Muscle of leg (tissue), 11 donors: ENCODE measurements around the gene EPN3. TPM values are rescaled to one million over a fixed set of nuclear protein-coding genes. Genes with fewer than 3 reads are reported as not detected.

ENCODE experiments used
- DNase-seq: peaks from one replicate; pipeline ENCODE4 v3.0.0; 2013
- H3K27ac ChIP-seq: one replicate; pipeline ENCODE4 v1.5.1; 2013; ENCODE audit warnings: mild to moderate bottlenecking, low read length, control low read depth
- H3K27me3 ChIP-seq: one replicate; pipeline ENCODE4 v1.6.1; 2013; ENCODE audit warnings: low read length; ENCODE audit not compliant: control insufficient read depth, insufficient read depth
- H3K36me3 ChIP-seq: one replicate; pipeline ENCODE4 v1.6.1; 2013; ENCODE audit warnings: low read length; ENCODE audit not compliant: control insufficient read depth, insufficient read depth
- H3K4me1 ChIP-seq: one replicate; pipeline ENCODE4 v1.6.1; 2013; ENCODE audit warnings: low read length; ENCODE audit not compliant: control insufficient read depth, insufficient read depth
- H3K4me3 ChIP-seq: one replicate; pipeline ENCODE4 v1.5.1; 2013; ENCODE audit warnings: low read length, control low read depth
- H3K9me3 ChIP-seq: replicated peaks from 2 replicates; pipeline ENCODE4 v1.6.1; 2013; ENCODE audit warnings: low read depth, low read length; ENCODE audit not compliant: control insufficient read depth
- WGBS: methylation state at CpG from one replicate; pipeline ENCODE4 v1.1.5; 2013; ENCODE audit warnings: missing lambda C conversion rate; ENCODE audit not compliant: insufficient coverage; 5-methylcytosine and 5-hydroxymethylcytosine counted together
- polyA plus RNA-seq, 8 donors: library from polyadenylated mRNA; unstranded; fragments of 120-200 nt; gene quantifications; one replicate each; pipeline versions ENCODE4 v1.2.1 to v1.2.3, GENCODE V29; 2013; ENCODE audit warnings: inconsistent platforms in 1 of 8, low replicate concordance in 1 of 8; ENCODE audit not compliant: insufficient read length in 8 of 8, insufficient read depth in 1 of 8
- total RNA-seq: library from RNA; stranded (reverse); fragments of 120-200 nt; gene quantifications from one replicate; pipeline ENCODE4 v1.2.4, GENCODE V29; 2013

Gene EPN3
- total and polyA plus RNA-seq, 9 donors: 0.18 to 3.0 (median 1.0) TPM

GRCh38 chr17:50548831-50549230 lies 16.3 kb downstream of the EPN3 start:
- DNase-seq: no peak
- peaks cover 2% of the 10 kb centered on the region for H3K27me3 ChIP-seq
- peaks cover 15% of the 10 kb centered on the region for H3K36me3 ChIP-seq
- no peak overlapping the region for H3K27ac ChIP-seq
- WGBS: 84% methylated on average over 13 of the region's 18 CpGs
- H3K4me3 ChIP-seq: no peak overlapping the region
- H3K9me3 ChIP-seq: no peaks in the 10 kb centered on the region
- peaks cover 37% of the 10 kb centered on the region for H3K4me1 ChIP-seq

- H3K4me1 ChIP-seq: peaks cover 37% of the 10 kb centered on the region
- H3K27ac ChIP-seq: no peak overlapping the region
- peaks cover 2% of the 10 kb centered on the region for H3K27me3 ChIP-seq
- no peak overlapping the region for H3K4me3 ChIP-seq
- H3K36me3 ChIP-seq: peaks cover 16% of the 10 kb centered on the region
- H3K9me3 ChIP-seq: no peaks in the 10 kb centered on the region
- 77% methylated on average over 19 of the region's 19 CpGs for WGBS
- DNase-seq: peak; percentile 46
Observed at GRCh38 chr17:50549256-50549941, 16.9 kb downstream of the EPN3 start.

DNA sequence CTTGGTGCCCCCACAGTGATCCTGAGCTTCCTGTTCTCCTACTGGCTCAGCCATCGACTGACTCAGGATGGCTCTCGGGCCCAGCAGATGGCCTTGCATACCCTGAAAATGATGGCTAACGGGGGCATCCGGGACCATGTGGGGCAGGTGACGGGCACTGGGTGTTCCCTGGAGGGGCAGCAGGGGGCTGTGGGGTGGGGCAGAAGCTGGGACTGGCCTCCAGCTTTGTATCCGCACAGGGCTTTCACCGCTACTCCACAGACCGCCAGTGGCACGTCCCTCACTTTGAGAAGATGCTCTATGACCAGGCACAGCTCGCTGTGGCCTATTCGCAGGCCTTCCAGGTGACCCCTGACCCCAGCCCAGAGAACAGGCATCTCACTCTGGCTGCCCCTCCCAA lies 17.4 kb downstream of the EPN3 start:
- Histone ChIP-seq H3K36me3 (peaks cover 21% of the 10 kb centered on the region), H3K9me3 (no peaks in the 10 kb centered on the region), H3K27ac (no peak overlapping the region), H3K4me1 (peaks cover 37% of the 10 kb centered on the region), H3K27me3 (peaks cover 2% of the 10 kb centered on the region), H3K4me3 (no peak overlapping the region)
- no peak for DNase-seq
- WGBS: 78% methylated on average over 9 of the region's 11 CpGs

DNA sequence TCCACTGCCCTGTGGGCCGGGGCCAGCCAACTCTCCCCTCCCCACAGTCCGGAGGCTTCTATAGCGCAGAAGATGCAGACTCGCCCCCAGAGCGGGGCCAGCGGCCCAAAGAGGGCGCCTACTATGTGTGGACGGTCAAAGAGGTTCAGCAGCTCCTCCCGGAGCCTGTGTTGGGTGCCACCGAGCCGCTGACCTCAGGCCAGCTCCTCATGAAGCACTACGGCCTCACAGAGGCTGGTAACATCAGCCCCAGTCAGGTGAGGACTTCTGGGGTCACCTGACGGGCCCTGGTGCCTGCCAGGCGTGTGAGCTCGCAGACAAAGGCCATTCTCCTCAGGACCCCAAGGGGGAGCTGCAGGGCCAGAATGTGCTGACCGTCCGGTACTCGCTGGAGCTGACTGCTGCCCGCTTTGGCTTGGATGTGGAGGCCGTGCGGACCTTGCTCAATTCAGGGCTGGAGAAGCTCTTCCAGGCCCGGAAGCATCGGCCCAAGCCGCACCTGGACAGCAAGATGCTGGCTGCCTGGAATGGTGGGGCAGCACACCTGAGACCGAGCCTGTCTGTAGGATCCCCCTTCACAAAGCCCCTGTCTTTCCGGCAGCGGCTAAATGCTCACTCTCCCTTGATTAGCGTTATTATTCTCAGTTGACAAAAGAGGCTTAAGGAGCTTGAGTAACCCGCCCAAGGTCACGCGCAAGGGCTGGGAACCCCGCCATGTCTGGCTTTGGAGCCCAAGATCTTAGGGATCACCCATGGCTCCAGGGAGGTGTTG lies 18.3 kb downstream of the EPN3 start:
- WGBS: 40% methylated on average over 26 of the region's 32 CpGs
- Histone ChIP-seq H3K9me3 (no peaks in the 10 kb centered on the region), H3K27me3 (peaks cover under 1% of the 10 kb centered on the region), H3K36me3 (peaks cover 29% of the 10 kb centered on the region), H3K4me3 (no peak overlapping the region), H3K27ac (no peak overlapping the region), H3K4me1 (peaks cover 43% of the 10 kb centered on the region)
- peak; percentile 94 for DNase-seq

- H3K27ac ChIP-seq: no peak overlapping the region
- no peaks in the 10 kb centered on the region for H3K9me3 ChIP-seq
- no peak for DNase-seq
- no CpG with 5 or more reads among the region's 8 CpGs for WGBS
- H3K4me1 ChIP-seq: peaks cover 48% of the 10 kb centered on the region
- peaks cover 4% of the 10 kb centered on the region for H3K27me3 ChIP-seq
- peaks cover 30% of the 10 kb centered on the region for H3K36me3 ChIP-seq
- H3K4me3 ChIP-seq: no peak overlapping the region
Observed at GRCh38 chr17:50551433-50551815, 18.9 kb downstream of the EPN3 start.

- Histone ChIP-seq H3K9me3 (no peaks in the 10 kb centered on the region), H3K36me3 (peaks cover 30% of the 10 kb centered on the region), H3K27ac (no peak overlapping the region), H3K27me3 (peaks cover 6% of the 10 kb centered on the region), H3K4me1 (peaks cover 49% of the 10 kb centered on the region), H3K4me3 (no peak overlapping the region)
- 94% methylated on average over 8 of the region's 12 CpGs for WGBS
- DNase-seq: no peak
Observed at GRCh38 chr17:50551884-50552283, 19.3 kb downstream of the EPN3 start.

GRCh38 chr17:50554201-50554600 lies 21.7 kb downstream of the EPN3 start:
- H3K36me3 ChIP-seq: peaks cover 28% of the 10 kb centered on the region
- peaks cover 47% of the 10 kb centered on the region for H3K4me1 ChIP-seq
- peaks cover 28% of the 10 kb centered on the region for H3K27me3 ChIP-seq
- H3K9me3 ChIP-seq: no peaks in the 10 kb centered on the region
- WGBS: 86% methylated on average over 10 of the region's 17 CpGs
- no peak overlapping the region for H3K27ac ChIP-seq
- no peak overlapping the region for H3K4me3 ChIP-seq
- no peak for DNase-seq

- Histone ChIP-seq H3K36me3 (peaks cover 16% of the 10 kb centered on the region), H3K4me1 (peaks cover 51% of the 10 kb centered on the region), H3K27ac (peak overlapping the region; percentile 5), H3K4me3 (no peak overlapping the region), H3K9me3 (no peaks in the 10 kb centered on the region), H3K27me3 (peaks cover 49% of the 10 kb centered on the region)
- DNase-seq: peak; percentile 87
- WGBS: 20% methylated on average over 3 of the region's 5 CpGs
Observed at GRCh38 chr17:50556803-50557202, 24.3 kb downstream of the EPN3 start.

DNA sequence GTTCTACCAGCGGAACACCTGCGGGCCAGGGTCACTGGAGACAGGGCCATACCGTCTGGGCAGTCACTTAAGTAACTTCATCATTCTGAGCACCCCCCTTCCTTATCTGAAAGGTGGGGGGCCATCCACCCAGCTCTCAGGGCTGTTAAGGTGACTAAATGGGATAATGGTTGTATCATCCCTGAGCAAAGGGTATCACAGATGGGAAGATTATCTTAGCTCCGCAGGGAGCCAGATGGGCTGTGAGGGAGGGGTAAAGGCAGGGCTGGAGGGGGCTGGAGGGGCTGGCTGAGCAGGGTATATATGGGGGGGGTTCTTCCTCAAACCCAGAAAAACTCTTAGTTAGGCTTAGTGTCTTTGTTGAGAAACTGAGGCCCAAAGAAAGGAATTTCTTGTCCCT lies 25.1 kb downstream of the EPN3 start:
- H3K4me3 ChIP-seq: no peak overlapping the region
- H3K4me1 ChIP-seq: peaks cover 58% of the 10 kb centered on the region
- DNase-seq: no peak
- WGBS: 100% methylated on average over 1 of the region's 4 CpGs
- H3K9me3 ChIP-seq: no peaks in the 10 kb centered on the region
- peaks cover 15% of the 10 kb centered on the region for H3K36me3 ChIP-seq
- no peak overlapping the region for H3K27ac ChIP-seq
- H3K27me3 ChIP-seq: peaks cover 57% of the 10 kb centered on the region

- 26% methylated on average over 3 of the region's 4 CpGs for WGBS
- Histone ChIP-seq H3K27ac (no peak overlapping the region), H3K9me3 (no peaks in the 10 kb centered on the region), H3K36me3 (peaks cover 15% of the 10 kb centered on the region), H3K4me3 (no peak overlapping the region), H3K27me3 (peaks cover 62% of the 10 kb centered on the region), H3K4me1 (peaks cover 62% of the 10 kb centered on the region)
- DNase-seq: no peak
Observed at GRCh38 chr17:50558091-50558490, 25.6 kb downstream of the EPN3 start.
